HepG2 (cell line): ENCODE measurements around the gene IRF7. TPM values are rescaled to one million over a fixed set of nuclear protein-coding genes. Genes with fewer than 3 reads are reported as not detected.
A peak's percentile ranks its signal among the peaks of the same experiment; 100 is the strongest.

Experiments
- ARNT ChIP-seq: fragments of 450-650 bp; IDR thresholded peaks from 2 replicates; pipeline ENCODE4 v1.6.1; 2017
- ATRX ChIP-seq: sonication (generic); formaldehyde crosslinking; IDR thresholded peaks from 2 replicates; pipeline ENCODE4 v1.4.0; 2020; ENCODE audit warnings: missing genetic modification reagents, borderline replicate concordance
- ERF ChIP-seq: IDR thresholded peaks from 2 replicates; pipeline ENCODE4 v1.6.1; 2018; ENCODE audit warnings: missing biosample characterization, missing genetic modification reagents
- HDAC1 ChIP-seq: sonication (generic); formaldehyde crosslinking; IDR thresholded peaks from 2 replicates; pipeline ENCODE4 v1.5.1; 2020; ENCODE audit warnings: mild to moderate bottlenecking, missing genetic modification reagents
- KAT8 ChIP-seq: IDR thresholded peaks from 2 replicates; pipeline ENCODE4 v1.6.1; 2016; ENCODE audit warnings: missing genetic modification reagents, missing compliant biosample characterization
- KMT2B ChIP-seq: IDR thresholded peaks from 2 replicates; pipeline ENCODE4 v1.6.1; 2016; ENCODE audit warnings: missing genetic modification reagents, missing compliant biosample characterization
- MEIS2 ChIP-seq: sonication (generic); formaldehyde crosslinking; IDR thresholded peaks from 2 replicates; pipeline ENCODE4 v1.9.0; 2021; ENCODE audit warnings: mild to moderate bottlenecking, missing genetic modification reagents
- MIER3 ChIP-seq: IDR thresholded peaks from 2 replicates; pipeline ENCODE4 v1.6.1; 2016; ENCODE audit warnings: missing compliant biosample characterization, borderline replicate concordance
- MYNN ChIP-seq: sonication (generic); formaldehyde crosslinking; IDR thresholded peaks from 2 replicates; pipeline ENCODE4 v1.4.0; 2020; ENCODE audit warnings: mild to moderate bottlenecking, low read depth, missing genetic modification reagents
- NBN ChIP-seq: fragments of 450-650 bp; conservative IDR thresholded peaks from 2 replicates; pipeline ENCODE4 v1.6.1; 2017
- RAD51 ChIP-seq: fragments of 450-650 bp; IDR thresholded peaks from 2 replicates; pipeline ENCODE4 v1.6.1; 2016; ENCODE audit warnings: borderline replicate concordance
- RXRB ChIP-seq: IDR thresholded peaks from 2 replicates; pipeline ENCODE4 v1.6.1; 2016; ENCODE audit warnings: borderline replicate concordance, missing genetic modification reagents, missing compliant biosample characterization
- SOX13 ChIP-seq, 3 experiments: fragments of 450-650 bp in 1 of 3; sonication (generic) in 1 of 3; formaldehyde crosslinking in 1 of 3; IDR thresholded peaks in 2 of 3; conservative IDR thresholded peaks in 1 of 3; 2 replicates each; pipeline versions ENCODE4 v1.5.0 to v1.6.1; 2016 to 2020; ENCODE audit warnings: antibody characterized with exemption in 1 of 3, mild to moderate bottlenecking in 1 of 3, missing compliant biosample characterization in 1 of 3, missing genetic modification reagents in 1 of 3, moderate library complexity in 1 of 3
- SRY ChIP-seq: sonication (generic); formaldehyde crosslinking; IDR thresholded peaks from 2 replicates; pipeline ENCODE4 v1.8.0; 2022; ENCODE audit warnings: mild to moderate bottlenecking, missing genetic modification reagents
- U2AF2 ChIP-seq: fragments of 200-400 bp; formaldehyde crosslinking; IDR thresholded peaks from 2 replicates; pipeline ENCODE4 v1.6.1; 2017; ENCODE audit warnings: low read depth, mild to moderate bottlenecking, low read length
- ZBTB21 ChIP-seq: sonication (generic); formaldehyde crosslinking; IDR thresholded peaks from 2 replicates; pipeline ENCODE4 v1.4.0; 2020; ENCODE audit warnings: missing genetic modification reagents
- ZFAT ChIP-seq: sonication (generic); formaldehyde crosslinking; conservative IDR thresholded peaks from 2 replicates; pipeline ENCODE4 v1.8.1; 2023; ENCODE audit warnings: missing genetic modification reagents, inconsistent platforms
- ZFX ChIP-seq: sonication (generic); formaldehyde crosslinking; IDR thresholded peaks from 2 replicates; pipeline ENCODE4 v1.4.0; 2020; ENCODE audit warnings: mild to moderate bottlenecking, low read depth, missing genetic modification reagents, moderate library complexity
- ZKSCAN5 ChIP-seq: sonication (generic); formaldehyde crosslinking; IDR thresholded peaks from 2 replicates; pipeline ENCODE4 v1.5.1; 2020; ENCODE audit warnings: mild to moderate bottlenecking, missing genetic modification reagents
- ZNF121 ChIP-seq: sonication (generic); formaldehyde crosslinking; IDR thresholded peaks from 2 replicates; pipeline ENCODE4 v1.5.0; 2020; ENCODE audit warnings: mild to moderate bottlenecking, missing genetic modification reagents
- ZNF24 ChIP-seq: fragments of 450-650 bp; IDR thresholded peaks from 2 replicates; pipeline ENCODE4 v1.6.1; 2017; ENCODE audit warnings: antibody characterized with exemption, mild to moderate bottlenecking
- ZNF335 ChIP-seq: sonication (generic); formaldehyde crosslinking; IDR thresholded peaks from 2 replicates; pipeline ENCODE4 v1.4.0; 2020; ENCODE audit warnings: missing genetic modification reagents
- ZNF510 ChIP-seq: sonication (generic); formaldehyde crosslinking; IDR thresholded peaks from 2 replicates; pipeline ENCODE4 v1.4.0; 2020; ENCODE audit warnings: low read depth, mild to moderate bottlenecking, missing genetic modification reagents
- ZNF615 ChIP-seq: sonication (generic); formaldehyde crosslinking; IDR thresholded peaks from 2 replicates; pipeline ENCODE4 v1.5.0; 2020; ENCODE audit warnings: mild to moderate bottlenecking, missing genetic modification reagents, borderline replicate concordance
- ZNF619 ChIP-seq: sonication (generic); formaldehyde crosslinking; IDR thresholded peaks from 2 replicates; pipeline ENCODE4 v1.4.0; 2020; ENCODE audit warnings: mild to moderate bottlenecking, missing genetic modification reagents
- ZNF709 ChIP-seq: sonication (generic); formaldehyde crosslinking; IDR thresholded peaks from 2 replicates; pipeline ENCODE4 v1.5.0; 2020; ENCODE audit warnings: mild to moderate bottlenecking, missing genetic modification reagents
- ZNF878 ChIP-seq: sonication (generic); formaldehyde crosslinking; IDR thresholded peaks from 2 replicates; pipeline ENCODE4 v1.8.1; 2023; ENCODE audit warnings: mild to moderate bottlenecking, missing genetic modification reagents, moderate library complexity
- ZNF883 ChIP-seq: sonication (generic); formaldehyde crosslinking; IDR thresholded peaks from 2 replicates; pipeline ENCODE4 v1.5.1; 2020; ENCODE audit warnings: mild to moderate bottlenecking, missing genetic modification reagents; ENCODE audit errors: not compliant biosample characterization
- polyA plus RNA-seq, 8 experiments: library from polyadenylated mRNA; depleted of rRNA in 3 of 8; stranded (reverse) in 7 of 8; unstranded in 1 of 8; fragments of >200 nt; fragmentation: Illumina TruSeq in 4 of 8; extraction: Trizol in 4 of 8; gene quantifications; 2 replicates each; pipeline versions ENCODE4 v1.2.1 to v1.2.3, GENCODE V29; 2011 to 2016; ENCODE audit warnings: low read depth in 4 of 8, missing spikeins in 1 of 8, mixed read lengths in 1 of 8; ENCODE audit not compliant: insufficient read depth in 1 of 8
- total RNA-seq, 5 experiments: library from RNA; depleted of rRNA; stranded (reverse); fragments of >200 nt; fragmentation: Illumina TruSeq; extraction: Trizol; gene quantifications; 2 replicates each; pipeline ENCODE4 v1.2.3, GENCODE V29; 2016; ENCODE audit warnings: low read depth in 1 of 5
- TF ChIP-seq, protein P1 (sequence below), 2 experiments: sonication (generic) in 1 of 2; formaldehyde crosslinking in 1 of 2; IDR thresholded peaks; 2 replicates each; pipeline versions ENCODE4 v1.5.1 to v1.6.1; 2011 to 2020; ENCODE audit warnings: borderline replicate concordance in 1 of 2, low read depth in 1 of 2, low read length in 1 of 2, mild to moderate bottlenecking in 1 of 2, missing genetic modification reagents in 1 of 2, moderate library complexity in 1 of 2
- TF ChIP-seq, protein P2 (sequence below): sonication (generic); formaldehyde crosslinking; IDR thresholded peaks from 2 replicates; pipeline ENCODE4 v1.5.0; 2020; ENCODE audit warnings: mild to moderate bottlenecking, missing genetic modification reagents

IRF7 gene
- total and polyA plus RNA-seq, 2 of the 13 experiments (the other 11 are each of a cell fraction or from before 2014, with no cell fraction given), result not detected

DNA sequence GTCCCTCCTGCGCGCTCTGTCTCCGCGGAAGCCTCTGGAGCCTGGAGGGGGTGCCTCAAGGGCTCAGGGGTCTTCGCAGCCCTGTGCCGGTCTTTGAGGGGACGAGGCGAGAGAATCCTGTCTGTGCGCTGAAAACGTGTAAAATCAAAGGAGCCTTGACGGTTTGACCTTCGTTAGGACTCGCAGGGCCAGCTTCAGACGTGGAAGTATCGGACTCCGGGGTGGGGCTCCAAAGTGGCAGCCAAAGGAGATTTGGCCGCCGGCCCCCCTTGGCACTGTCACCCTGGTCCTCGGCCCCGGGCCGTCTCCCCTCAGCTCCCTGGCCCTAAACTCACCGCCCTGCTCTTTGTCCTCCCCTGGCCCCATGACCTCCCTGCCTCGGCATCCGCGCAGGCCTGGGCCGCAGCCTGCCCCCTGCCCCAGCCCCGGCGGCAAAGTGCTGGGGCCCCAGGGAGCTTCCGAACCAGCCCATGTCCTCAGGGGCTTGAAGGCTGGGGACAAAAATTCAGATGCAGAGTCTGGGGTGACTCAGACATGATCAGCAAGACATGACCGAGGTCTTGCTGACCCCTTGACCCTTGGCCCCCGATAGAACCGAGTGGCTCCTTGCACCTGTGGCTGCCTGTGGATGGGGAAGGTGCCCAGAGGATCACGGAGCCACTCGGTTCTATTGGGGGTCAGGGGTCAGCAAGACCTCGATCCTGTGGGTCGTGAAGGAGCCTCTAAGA, 46.4 kb downstream of the IRF7 start (continued):
- TF ChIP-seq ZFX (CRISPR knock-in tag), result peak; percentile 84
- TF ChIP-seq RAD51, result no peak
- TF ChIP-seq KAT8 (CRISPR knock-in tag), result no peak; the same call in 1 of the 2 replicates
- TF ChIP-seq KMT2B (CRISPR knock-in tag), result no peak
- TF ChIP-seq MYNN (CRISPR knock-in tag), result no peak
- no peak for TF ChIP-seq ZFAT (CRISPR knock-in tag)
- no peak for TF ChIP-seq ZNF615 (CRISPR knock-in tag)
- peak; percentile 28; the same call in 1 of the 2 replicates for TF ChIP-seq MIER3
- no peak for TF ChIP-seq U2AF2
- peak; percentile 39; the same call in 1 of the 2 replicates for TF ChIP-seq ZNF335 (CRISPR knock-in tag)
- TF ChIP-seq, protein P1, sequence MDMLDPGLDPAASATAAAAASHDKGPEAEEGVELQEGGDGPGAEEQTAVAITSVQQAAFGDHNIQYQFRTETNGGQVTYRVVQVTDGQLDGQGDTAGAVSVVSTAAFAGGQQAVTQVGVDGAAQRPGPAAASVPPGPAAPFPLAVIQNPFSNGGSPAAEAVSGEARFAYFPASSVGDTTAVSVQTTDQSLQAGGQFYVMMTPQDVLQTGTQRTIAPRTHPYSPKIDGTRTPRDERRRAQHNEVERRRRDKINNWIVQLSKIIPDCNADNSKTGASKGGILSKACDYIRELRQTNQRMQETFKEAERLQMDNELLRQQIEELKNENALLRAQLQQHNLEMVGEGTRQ (IDR thresholded peaks at IDR 0.05; ENCODE audit: low read depth, low read length), result no peak
- TF ChIP-seq, protein P1 (CRISPR knock-in tag; IDR thresholded peaks at IDR 0.05; ENCODE audit: borderline replicate concordance), result no peak
- peak; percentile 62; the same call in 1 of the 2 replicates for TF ChIP-seq RXRB (CRISPR knock-in tag)
- TF ChIP-seq HDAC1 (CRISPR knock-in tag), result peak; percentile 67
- TF ChIP-seq, protein P2, sequence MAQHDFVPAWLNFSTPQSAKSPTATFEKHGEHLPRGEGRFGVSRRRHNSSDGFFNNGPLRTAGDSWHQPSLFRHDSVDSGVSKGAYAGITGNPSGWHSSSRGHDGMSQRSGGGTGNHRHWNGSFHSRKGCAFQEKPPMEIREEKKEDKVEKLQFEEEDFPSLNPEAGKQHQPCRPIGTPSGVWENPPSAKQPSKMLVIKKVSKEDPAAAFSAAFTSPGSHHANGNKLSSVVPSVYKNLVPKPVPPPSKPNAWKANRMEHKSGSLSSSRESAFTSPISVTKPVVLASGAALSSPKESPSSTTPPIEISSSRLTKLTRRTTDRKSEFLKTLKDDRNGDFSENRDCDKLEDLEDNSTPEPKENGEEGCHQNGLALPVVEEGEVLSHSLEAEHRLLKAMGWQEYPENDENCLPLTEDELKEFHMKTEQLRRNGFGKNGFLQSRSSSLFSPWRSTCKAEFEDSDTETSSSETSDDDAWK, result no peak
- TF ChIP-seq ARNT, result no peak
- TF ChIP-seq SRY (CRISPR knock-in tag), result no peak; the same call in 1 of the 2 replicates
- no peak for TF ChIP-seq NBN
- no peak for TF ChIP-seq ATRX (CRISPR knock-in tag)
- no peak for TF ChIP-seq ZNF878 (CRISPR knock-in tag)
- peak; percentile 39; the same call in 1 of the 2 replicates for TF ChIP-seq ZNF709 (CRISPR knock-in tag)
- TF ChIP-seq SOX13 (IDR thresholded peaks at IDR 0.05), result no peak
- peak in 1 of 2 experiments; percentile 10; a peak in 1 of 4 replicates for TF ChIP-seq SOX13 (CRISPR knock-in tag; conservative IDR thresholded peaks at IDR 0.05 in 1 of 2, IDR thresholded peaks at IDR 0.05 in 1 of 2)
- TF ChIP-seq ZNF121, result no peak
- TF ChIP-seq ZBTB21 (CRISPR knock-in tag), result no peak
- no peak for TF ChIP-seq ERF (CRISPR knock-in tag)
- no peak for TF ChIP-seq ZNF619
- TF ChIP-seq ZNF510, result no peak
- TF ChIP-seq ZNF24, result no peak
- TF ChIP-seq ZKSCAN5, result no peak
- no peak for TF ChIP-seq ZNF883 (CRISPR knock-in tag)
- TF ChIP-seq MEIS2 (CRISPR knock-in tag), result no peak
